ENCODE measurements around the gene TMPRSS15. TPM values are rescaled to one million over a fixed set of nuclear protein-coding genes. Genes with fewer than 3 reads are reported as not detected.
A peak's percentile ranks its signal among the peaks of the same experiment; 100 is the strongest.

Gene TMPRSS15
- polyA plus RNA-seq, 3 donors from 2014 or later, result not detected

DNA sequence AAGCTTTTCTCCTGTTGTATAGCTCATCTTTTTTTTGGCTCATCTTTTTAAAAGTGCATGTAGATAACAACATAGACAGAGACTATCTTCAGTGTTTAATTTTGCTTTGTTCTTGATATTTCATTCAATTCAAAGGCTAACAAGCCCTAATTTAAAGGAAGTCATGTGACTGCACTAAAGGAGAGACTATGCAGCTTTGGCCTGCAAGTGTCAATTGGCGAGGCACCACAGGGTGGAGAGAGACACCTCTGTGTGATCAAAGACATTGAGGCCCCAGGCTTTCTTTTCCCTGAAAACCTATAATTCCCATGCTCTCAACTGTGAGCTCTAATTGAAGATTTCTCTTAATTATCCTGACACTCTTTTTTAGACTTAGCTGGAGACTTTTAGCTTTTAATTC is 105.4 kb downstream of the TMPRSS15 start:
- Mint-ChIP-seq H3K4me1 (peaks cover 0 to 7% of the 10 kb centered on the region in 2 donors), H3K27ac (no peak overlapping the region), H3K27me3 (ENCODE audit: low read depth in 3 of 3) (peaks cover 0 to 4% (median 3%) of the 10 kb centered on the region in 3 donors), H3K4me3 (no peak overlapping the region), H3K36me3 (no peaks in the 10 kb centered on the region), H3K9me3 (peaks cover 0 to 1% (median 0%) of the 10 kb centered on the region in 6 donors)
- no peak for DNase-seq

DNA sequence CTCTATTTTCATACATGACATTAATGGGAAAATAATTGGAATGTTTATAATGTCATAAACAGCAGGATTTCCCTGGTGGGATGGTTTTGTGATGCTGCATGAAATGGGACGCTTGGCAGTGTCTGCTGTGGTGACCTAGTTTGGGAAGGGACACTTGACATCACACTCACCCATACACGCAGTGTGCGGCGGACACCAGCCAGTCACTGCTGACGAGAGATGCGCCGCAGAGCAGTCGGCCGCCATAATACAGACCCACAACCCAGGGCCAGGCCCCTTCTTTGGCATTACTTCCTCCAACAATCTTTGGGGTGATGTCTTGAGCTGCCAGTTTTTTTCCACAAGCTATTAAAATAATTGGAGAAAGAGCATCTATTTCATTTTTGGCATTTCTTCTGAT is 109.5 kb downstream of the TMPRSS15 start:
- H3K27me3 Mint-ChIP-seq (ENCODE audit: low read depth in 3 of 3), result peaks cover 0 to 4% (median 3%) of the 10 kb centered on the region in 3 donors

DNA sequence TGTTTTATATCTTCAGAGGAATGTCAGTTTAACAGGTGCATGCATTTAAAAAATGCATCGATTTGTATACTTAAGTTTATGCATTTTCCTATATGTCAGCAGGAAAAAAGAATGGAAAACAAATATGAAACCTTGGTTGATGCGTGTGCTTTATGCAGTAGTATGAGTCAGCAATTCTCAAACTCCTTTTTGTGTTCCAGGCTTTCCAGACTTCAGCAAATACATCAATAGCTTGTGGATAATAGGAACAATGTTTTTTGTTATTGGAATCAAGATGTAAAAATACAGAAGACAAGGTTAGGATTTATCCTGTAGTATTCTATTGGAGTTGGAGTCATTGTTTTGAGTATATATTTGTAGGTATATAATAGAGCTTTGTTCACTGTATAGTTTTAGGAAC is 113.7 kb downstream of the TMPRSS15 start:
- Mint-ChIP-seq H3K27ac (no peak overlapping the region), H3K4me3 (no peak overlapping the region), H3K27me3 (ENCODE audit: low read depth in 3 of 3) (peaks cover 0 to 3% (median 2%) of the 10 kb centered on the region in 3 donors), H3K9me3 (peaks cover 0 to 2% (median 0%) of the 10 kb centered on the region in 6 donors), H3K4me1 (no peaks in the 10 kb centered on the region), H3K36me3 (no peaks in the 10 kb centered on the region)
- DNase-seq, result no peak

More for the DNA sequence above, 109.5 kb downstream of the TMPRSS15 start:
- Mint-ChIP-seq H3K9me3 (no peaks in the 10 kb centered on the region), H3K36me3 (no peaks in the 10 kb centered on the region), H3K4me1 (peaks cover 0 to 7% of the 10 kb centered on the region in 2 donors), H3K27ac (no peak overlapping the region), H3K4me3 (no peak overlapping the region)
- no peak for DNase-seq

DNA sequence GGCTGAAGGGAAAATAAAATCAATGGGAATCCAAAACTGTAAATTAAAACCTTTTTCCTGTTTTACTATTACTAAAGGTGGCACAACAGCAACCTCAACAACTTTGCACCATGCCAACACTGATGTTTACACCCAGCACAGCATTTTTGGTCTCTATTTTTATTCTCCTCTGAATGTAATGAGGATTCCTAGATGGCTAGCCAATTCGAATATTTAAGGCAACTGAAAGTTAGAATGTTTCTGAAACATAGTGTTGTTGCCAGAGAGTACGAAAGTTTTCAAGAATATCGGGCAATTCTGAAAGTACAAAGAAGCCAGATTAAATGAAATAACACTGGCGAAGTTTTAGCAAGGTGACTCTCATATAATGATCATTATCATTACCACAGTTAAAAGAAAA is 118.2 kb downstream of the TMPRSS15 start:
- Mint-ChIP-seq H3K4me1 (no peaks in the 10 kb centered on the region), H3K4me3 (no peak overlapping the region), H3K27me3 (ENCODE audit: low read depth in 3 of 3) (peaks cover 0 to 2% (median 2%) of the 10 kb centered on the region in 3 donors), H3K9me3 (peaks cover 0 to 4% (median 2%) of the 10 kb centered on the region in 6 donors), H3K27ac (no peak overlapping the region), H3K36me3 (no peaks in the 10 kb centered on the region)
- DNase-seq, result no peak

DNA sequence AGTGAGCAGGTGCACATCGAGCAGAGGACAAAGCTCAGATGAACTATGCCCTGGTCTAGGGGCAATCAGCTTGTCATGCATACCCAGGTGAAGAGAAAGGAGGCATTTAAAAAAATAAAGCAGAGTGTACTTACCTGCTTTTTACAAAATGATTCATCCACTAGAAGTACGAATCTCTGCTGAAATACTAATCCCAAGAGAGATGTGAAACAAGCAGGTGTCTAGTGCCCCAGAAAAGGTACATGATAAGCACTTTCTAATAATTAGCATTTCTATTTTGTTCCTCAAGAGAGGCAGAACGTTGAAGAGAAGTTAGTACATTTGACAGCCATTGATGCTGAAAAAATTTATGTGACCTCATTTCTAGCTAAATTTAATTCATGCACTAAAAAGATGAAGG is 127.8 kb downstream of the TMPRSS15 start:
- H3K4me1 Mint-ChIP-seq, result no peaks in the 10 kb centered on the region
- no peak overlapping the region for H3K27ac Mint-ChIP-seq

DNA sequence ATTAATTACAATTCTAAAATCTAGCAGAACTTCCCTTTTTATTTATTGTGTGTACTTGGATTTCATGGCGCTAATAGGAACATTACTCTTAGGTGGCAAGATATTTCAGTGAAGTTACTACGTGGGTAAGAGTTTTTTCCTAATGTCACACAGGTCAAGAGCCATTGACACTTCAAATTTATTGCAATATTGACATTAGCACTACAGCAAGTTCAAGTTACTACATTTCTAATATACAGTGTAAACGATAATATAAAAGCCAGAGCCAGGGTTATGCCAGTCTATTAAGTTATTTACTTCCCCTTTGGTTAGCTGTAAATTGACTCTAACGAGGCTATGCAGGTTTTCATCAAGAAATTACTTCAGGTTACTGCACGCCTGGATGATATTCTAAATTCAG is 129.2 kb downstream of the TMPRSS15 start:
- no peaks in the 10 kb centered on the region for H3K36me3 Mint-ChIP-seq
- no peaks in the 10 kb centered on the region for H3K4me1 Mint-ChIP-seq
- H3K27me3 Mint-ChIP-seq (ENCODE audit: low read depth in 3 of 3), result peaks cover 0 to 5% (median 0%) of the 10 kb centered on the region in 3 donors
- H3K27ac Mint-ChIP-seq, result no peak overlapping the region
- peaks cover 0 to 4% (median 0%) of the 10 kb centered on the region in 6 donors for H3K9me3 Mint-ChIP-seq
- DNase-seq, result no peak
- no peak overlapping the region for H3K4me3 Mint-ChIP-seq

More for the DNA sequence above, 127.8 kb downstream of the TMPRSS15 start:
- H3K27me3 Mint-ChIP-seq (ENCODE audit: low read depth in 3 of 3), result peaks cover 0 to 5% (median 0%) of the 10 kb centered on the region in 3 donors
- no peak overlapping the region for H3K4me3 Mint-ChIP-seq
- peaks cover 0 to 5% (median 2%) of the 10 kb centered on the region in 6 donors for H3K9me3 Mint-ChIP-seq
- no peak for DNase-seq
- no peaks in the 10 kb centered on the region for H3K36me3 Mint-ChIP-seq

DNA sequence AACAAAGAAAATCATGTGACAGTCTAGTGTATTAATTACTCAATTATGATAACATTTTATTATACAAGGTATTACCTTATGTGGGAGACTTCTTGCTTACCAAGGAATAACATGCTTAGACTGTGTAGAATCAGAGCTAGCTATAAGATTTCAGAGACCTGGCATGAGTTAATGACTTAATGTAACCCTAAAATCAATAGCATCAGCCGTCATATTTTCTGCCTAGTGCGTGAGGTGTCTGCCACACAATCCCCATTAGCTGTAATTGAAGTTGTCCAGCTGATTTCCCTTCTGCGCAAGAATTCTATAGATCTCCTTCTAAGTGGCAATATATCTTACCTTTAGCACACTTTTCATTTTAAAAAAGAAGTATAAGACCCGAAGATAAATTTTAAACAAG is 130.2 kb downstream of the TMPRSS15 start:
- Mint-ChIP-seq H3K9me3 (peaks cover 0 to 4% (median 0%) of the 10 kb centered on the region in 6 donors), H3K36me3 (no peaks in the 10 kb centered on the region), H3K27ac (no peak overlapping the region), H3K4me3 (no peak overlapping the region), H3K4me1 (no peaks in the 10 kb centered on the region), H3K27me3 (ENCODE audit: low read depth in 3 of 3) (peaks cover 0 to 5% (median 0%) of the 10 kb centered on the region in 3 donors)
- DNase-seq, result no peak

DNA sequence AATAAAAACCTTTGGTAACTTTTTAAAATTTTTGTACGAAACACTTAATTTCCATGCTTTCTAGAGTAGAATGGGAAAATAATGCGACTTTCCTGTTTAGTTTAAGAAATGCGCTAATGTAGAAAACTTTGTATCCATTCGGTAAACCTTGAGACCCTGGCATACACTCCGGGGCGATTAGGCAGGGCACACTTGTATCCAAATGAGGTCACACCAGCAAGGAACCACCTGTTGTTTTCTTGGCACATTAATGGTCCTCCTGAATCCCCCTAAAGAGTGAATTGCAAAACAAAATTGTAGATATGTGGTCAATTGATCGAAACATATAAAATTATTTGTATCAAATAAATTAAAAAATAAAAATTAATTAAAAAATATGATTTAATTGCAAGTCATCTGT is 133.7 kb downstream of the TMPRSS15 start:
- Mint-ChIP-seq H3K4me3 (no peak overlapping the region), H3K4me1 (no peaks in the 10 kb centered on the region), H3K27ac (no peak overlapping the region), H3K36me3 (no peaks in the 10 kb centered on the region), H3K9me3 (peaks cover 0 to 4% (median 0%) of the 10 kb centered on the region in 6 donors), H3K27me3 (ENCODE audit: low read depth in 3 of 3) (peaks cover 0 to 5% (median 2%) of the 10 kb centered on the region in 3 donors)
- DNase-seq, result no peak

DNA sequence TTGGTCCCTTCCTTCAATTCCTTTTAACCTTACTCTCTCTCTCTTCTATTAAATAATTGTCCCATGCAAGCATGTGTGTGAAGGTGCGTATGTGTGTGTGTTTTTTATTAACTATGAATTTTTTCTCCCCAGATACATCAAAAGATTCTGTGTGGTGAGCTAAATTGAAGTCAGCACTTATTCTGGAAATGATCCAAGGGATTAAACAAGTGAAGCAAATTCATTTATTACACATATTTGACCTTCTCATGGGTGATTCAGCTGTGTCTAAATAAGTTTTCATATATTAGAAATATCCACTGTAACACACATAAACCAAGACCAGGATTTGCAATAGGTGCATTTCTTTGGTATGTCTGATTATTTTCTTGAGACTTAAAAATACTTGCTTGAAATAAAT is 134.7 kb downstream of the TMPRSS15 start:
- peaks cover 0 to 5% (median 2%) of the 10 kb centered on the region in 3 donors for H3K27me3 Mint-ChIP-seq (ENCODE audit: low read depth in 3 of 3)
- H3K36me3 Mint-ChIP-seq, result no peaks in the 10 kb centered on the region
- peaks cover 0 to 4% (median 0%) of the 10 kb centered on the region in 6 donors for H3K9me3 Mint-ChIP-seq
- H3K4me1 Mint-ChIP-seq, result no peaks in the 10 kb centered on the region
- no peak overlapping the region for H3K27ac Mint-ChIP-seq
- DNase-seq, result no peak
- no peak overlapping the region for H3K4me3 Mint-ChIP-seq

DNA sequence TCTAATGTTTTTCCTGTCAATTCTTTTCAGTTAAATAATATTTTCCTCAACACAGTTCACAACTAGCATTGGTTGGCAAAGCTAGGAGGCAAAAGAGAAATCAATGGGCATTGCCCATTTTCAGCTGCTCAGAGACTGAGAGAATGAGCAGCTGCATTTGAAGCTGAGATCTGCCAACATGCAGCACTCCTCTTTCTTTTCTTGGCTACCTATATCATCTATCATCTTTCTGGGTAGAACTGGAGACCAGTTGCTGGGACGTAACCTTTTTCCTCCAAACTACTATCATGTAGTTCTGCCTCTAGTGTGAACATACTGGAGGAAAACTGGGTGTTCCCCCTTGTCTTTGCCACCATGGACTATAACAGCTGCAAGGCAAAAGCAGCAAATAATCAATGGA is 136.1 kb downstream of the TMPRSS15 start:
- Mint-ChIP-seq H3K27me3 (ENCODE audit: low read depth in 3 of 3) (peaks cover 0 to 5% (median 2%) of the 10 kb centered on the region in 3 donors), H3K9me3 (peaks cover 0 to 4% (median 0%) of the 10 kb centered on the region in 6 donors), H3K4me3 (no peak overlapping the region), H3K4me1 (no peaks in the 10 kb centered on the region), H3K27ac (no peak overlapping the region), H3K36me3 (no peaks in the 10 kb centered on the region)
- no peak for DNase-seq

DNA sequence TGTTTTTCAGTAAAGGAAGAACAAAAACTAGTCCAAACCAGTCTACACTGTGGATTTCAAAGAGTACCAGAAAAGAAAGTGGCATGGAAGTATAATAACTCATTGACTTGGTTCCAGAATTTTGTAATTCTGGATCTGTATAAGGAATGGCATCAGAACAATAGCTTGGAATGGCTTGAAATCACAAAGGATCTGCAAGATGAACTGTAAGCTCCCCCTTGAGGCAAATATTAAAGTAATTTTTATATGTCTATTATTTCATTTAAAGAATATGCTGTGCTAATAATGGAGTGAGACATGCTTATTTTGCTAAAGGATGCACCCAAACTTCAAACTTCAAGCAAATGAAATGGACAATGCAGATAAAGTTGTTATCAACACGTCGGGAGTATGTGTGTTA is 137.6 kb downstream of the TMPRSS15 start:
- Mint-ChIP-seq H3K27ac (no peak overlapping the region), H3K4me3 (no peak overlapping the region), H3K9me3 (peaks cover 0 to 4% (median 0%) of the 10 kb centered on the region in 6 donors), H3K27me3 (ENCODE audit: low read depth in 3 of 3) (peaks cover 0 to 2% (median 0%) of the 10 kb centered on the region in 3 donors), H3K36me3 (no peaks in the 10 kb centered on the region), H3K4me1 (no peaks in the 10 kb centered on the region)
- no peak for DNase-seq

DNA sequence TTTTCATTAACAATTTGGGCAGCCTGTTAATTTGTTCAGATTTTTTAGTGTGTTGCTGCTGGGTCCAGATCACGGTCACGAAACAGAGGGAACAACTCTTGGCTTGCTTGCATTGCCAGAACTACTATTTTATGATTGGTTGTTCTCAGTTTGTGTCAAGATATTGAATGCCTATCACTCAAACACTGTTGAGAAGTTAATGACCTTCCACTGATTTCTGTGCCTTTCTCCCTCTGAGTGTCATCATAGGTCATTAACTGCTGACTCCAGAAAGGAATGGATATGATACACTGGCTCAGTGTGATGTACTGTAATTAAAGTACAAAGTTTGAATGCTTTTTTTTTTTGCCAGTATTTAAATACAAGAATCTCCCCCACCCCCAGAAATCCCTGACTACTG is 149.8 kb downstream of the TMPRSS15 start:
- Mint-ChIP-seq H3K27ac (no peak overlapping the region), H3K4me3 (no peak overlapping the region), H3K36me3 (no peaks in the 10 kb centered on the region), H3K9me3 (no peaks in the 10 kb centered on the region), H3K4me1 (no peaks in the 10 kb centered on the region), H3K27me3 (ENCODE audit: low read depth in 3 of 3) (peaks cover 5 to 8% (median 8%) of the 10 kb centered on the region in 3 donors)
- DNase-seq, result no peak

DNA sequence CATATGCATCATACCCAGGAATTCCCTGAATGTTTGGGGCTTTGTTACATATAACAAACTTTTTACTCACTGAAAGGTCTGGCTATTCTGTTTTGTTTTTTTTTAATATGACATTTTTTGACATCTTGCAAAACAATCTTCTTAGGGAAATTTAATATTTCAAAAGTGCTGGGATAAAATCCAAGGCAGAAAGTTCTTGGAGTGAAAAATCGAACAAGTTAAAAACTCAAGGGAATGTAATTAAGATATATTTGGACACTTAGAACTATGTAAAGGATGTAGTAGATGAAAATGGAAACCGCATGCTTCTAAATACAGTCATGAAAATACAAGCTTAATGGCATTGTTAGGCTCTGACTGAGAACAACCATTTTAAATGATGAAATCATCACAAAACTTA is 150.4 kb downstream of the TMPRSS15 start:
- H3K27ac Mint-ChIP-seq, result no peak overlapping the region

DNA sequence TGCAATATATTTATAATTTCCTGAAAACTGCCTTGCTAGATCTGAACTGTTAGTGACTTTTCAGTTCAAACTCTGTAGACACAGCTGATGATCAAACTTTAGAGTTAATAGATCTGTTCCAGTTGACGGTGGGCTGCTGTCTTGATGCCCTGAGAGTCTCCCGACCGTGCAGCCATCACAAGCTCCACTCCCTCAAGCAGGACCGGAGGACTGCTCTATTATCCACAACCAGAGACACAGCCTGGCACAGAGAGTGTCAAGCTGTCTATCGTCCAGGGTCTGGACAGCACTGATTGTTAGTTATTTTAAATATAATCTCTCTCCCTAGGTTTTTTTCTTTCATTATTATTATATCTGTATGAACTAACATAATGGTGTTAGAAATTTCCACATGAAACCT is 150.9 kb downstream of the TMPRSS15 start:
- Mint-ChIP-seq H3K4me1 (no peaks in the 10 kb centered on the region), H3K27ac (peak overlapping the region in 1 of 6 donors; percentile 16), H3K27me3 (ENCODE audit: low read depth in 3 of 3) (peaks cover 6 to 8% (median 8%) of the 10 kb centered on the region in 3 donors), H3K9me3 (no peaks in the 10 kb centered on the region), H3K4me3 (no peak overlapping the region), H3K36me3 (no peaks in the 10 kb centered on the region)
- DNase-seq, result no peak

More for the DNA sequence above, 150.4 kb downstream of the TMPRSS15 start:
- Mint-ChIP-seq H3K9me3 (no peaks in the 10 kb centered on the region), H3K4me3 (no peak overlapping the region), H3K27me3 (ENCODE audit: low read depth in 3 of 3) (peaks cover 5 to 8% (median 8%) of the 10 kb centered on the region in 3 donors), H3K36me3 (no peaks in the 10 kb centered on the region), H3K4me1 (no peaks in the 10 kb centered on the region)
- DNase-seq, result no peak

DNA sequence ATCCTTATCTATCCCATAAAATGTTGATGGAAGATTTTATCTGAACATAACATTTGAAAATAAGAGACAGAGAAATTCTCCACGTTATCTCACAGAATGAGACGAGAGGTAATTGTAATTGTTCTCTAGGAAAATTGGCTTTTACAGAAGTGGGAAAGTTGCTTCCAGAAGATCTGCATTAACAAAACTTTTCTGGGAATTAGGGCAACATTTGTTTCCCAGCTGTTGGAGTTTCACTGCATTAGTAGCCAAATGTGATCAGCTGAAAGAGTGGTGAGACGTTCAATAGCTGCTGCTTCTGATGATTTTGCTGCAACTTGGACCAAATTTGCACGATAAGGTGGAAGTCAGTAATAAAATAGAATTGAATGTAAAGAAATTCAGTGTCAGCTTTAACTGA is 151.3 kb downstream of the TMPRSS15 start:
- DNase-seq, result no peak
- no peaks in the 10 kb centered on the region for H3K4me1 Mint-ChIP-seq
- no peak overlapping the region for H3K4me3 Mint-ChIP-seq
- H3K9me3 Mint-ChIP-seq, result no peaks in the 10 kb centered on the region
- H3K27me3 Mint-ChIP-seq (ENCODE audit: low read depth in 3 of 3), result peaks cover 8% of the 10 kb centered on the region in 3 donors
- no peak overlapping the region for H3K27ac Mint-ChIP-seq
- H3K36me3 Mint-ChIP-seq, result no peaks in the 10 kb centered on the region

All from immature natural killer cell (primary cell).